ENCODE results near the gene LRRC8A. TPM values are rescaled to one million over a fixed set of nuclear protein-coding genes. Genes with fewer than 3 reads are reported as not detected.
"Not testable (repeated sequence)": the region's sequence is repeated elsewhere in the genome, so short reads cannot be mapped to it uniquely, and the experiment has no call there.

The LRRC8A gene
- 68.8 and 117 TPM in 2 replicates for total RNA-seq

- DNase-seq (ENCODE audit: low read depth in 2 of 2): peak; percentile 87 to 96
Observed at GRCh38 chr9:128881884-128882676, at the start of gene LRRC8A, which contains the start of gene KYAT1. LRRC8A (plus strand) TSS chr9:128882133; CDS start chr9:128907165, 25,032 bp downstream. KYAT1 (minus strand) TSS chr9:128881950; CDS start chr9:128845405, 36,545 bp downstream.

DNA sequence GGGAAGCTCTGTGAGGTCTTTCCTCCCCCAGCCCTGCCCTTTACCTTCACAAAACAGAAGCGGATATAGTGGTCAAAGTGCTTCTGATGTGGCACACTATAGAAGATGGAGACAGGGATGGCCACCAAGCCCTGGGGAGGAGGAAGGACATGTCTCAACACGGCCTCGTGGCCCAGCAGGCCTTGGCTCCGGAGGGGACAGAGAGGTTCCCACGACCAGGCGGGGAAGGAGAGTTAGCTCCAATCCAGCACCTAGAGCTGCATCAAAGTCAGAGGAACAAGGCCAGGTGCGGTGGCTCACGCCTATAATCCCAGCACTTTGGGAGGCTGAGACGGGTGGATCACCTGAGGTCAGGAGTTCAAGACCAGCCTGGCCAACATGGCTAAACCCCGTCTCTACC lies 48.2 kb upstream of the LRRC8A start:
- DNase-seq (ENCODE audit: low read depth in 2 of 2): no peak

DNA sequence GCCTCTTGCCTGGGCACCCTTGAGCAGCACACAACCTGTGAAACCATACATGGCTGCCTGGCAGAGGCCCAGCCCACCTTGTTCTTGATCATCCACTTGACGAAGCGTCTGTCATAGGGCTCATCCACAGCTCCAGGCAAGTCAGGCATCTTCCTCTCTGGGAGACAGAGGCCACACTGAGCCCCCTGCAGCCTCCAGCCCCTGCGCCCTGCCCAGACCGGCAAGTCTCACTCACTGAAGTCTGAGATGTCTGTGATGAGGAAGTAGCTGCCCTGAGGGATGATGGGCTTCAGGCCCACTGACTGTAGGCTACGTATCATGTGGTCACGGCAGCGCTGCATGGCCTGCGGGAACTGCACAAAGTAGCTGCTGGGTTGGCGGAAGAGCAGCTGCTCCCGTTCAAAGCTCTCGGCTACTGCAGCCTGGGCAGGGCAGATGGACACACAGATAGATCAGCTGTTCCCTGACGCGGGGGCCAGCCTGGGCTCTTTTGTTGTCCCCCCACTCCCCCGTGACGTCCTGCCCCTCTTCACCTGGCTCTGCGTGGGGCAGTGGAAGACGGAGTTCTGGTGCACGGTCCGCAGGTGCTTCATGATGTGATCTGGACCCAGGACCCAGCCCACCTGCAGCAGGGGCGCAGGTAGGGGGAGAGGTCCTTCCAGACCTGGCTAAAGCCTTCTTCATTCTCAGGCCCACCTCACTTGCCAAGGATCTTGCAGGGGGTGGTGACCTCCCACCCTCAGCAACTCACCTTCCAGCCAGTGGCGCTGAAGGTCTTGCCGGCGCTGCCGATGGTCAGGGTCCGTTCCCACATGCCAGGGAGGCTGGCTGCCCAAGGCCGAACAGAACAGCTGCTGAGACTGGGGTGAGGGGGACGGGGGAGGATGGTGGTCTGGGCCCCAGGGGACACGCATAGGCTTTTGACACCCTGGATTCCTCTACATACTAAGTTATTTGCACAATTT lies 46.4 kb upstream of the LRRC8A start:
- no peak for DNase-seq (ENCODE audit: low read depth in 2 of 2)

GRCh38 chr9:128836509-128837145 lies 45.3 kb upstream of the LRRC8A start:
- no peak for DNase-seq (ENCODE audit: low read depth in 2 of 2)

DNA sequence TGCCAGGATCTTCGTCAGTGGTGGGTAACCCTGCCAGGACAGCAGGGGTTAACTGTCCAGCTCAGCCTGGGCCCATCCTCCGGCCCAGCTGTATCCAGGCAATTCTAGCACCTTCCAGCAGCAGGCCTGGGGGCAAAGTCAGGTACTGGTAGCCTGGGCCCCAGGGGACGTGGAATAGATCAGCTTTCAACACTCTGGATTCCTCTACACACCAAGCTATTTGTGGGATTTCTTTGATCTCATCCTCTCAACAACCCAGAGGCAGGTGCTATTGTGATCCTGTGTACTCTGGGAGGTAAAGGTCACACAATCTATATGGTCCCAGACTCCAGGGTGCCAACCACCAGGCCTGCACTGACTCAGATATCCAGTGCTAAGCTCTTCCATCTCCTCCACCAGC lies 43.6 kb upstream of the LRRC8A start:
- no peak for DNase-seq (ENCODE audit: low read depth in 2 of 2)

DNA sequence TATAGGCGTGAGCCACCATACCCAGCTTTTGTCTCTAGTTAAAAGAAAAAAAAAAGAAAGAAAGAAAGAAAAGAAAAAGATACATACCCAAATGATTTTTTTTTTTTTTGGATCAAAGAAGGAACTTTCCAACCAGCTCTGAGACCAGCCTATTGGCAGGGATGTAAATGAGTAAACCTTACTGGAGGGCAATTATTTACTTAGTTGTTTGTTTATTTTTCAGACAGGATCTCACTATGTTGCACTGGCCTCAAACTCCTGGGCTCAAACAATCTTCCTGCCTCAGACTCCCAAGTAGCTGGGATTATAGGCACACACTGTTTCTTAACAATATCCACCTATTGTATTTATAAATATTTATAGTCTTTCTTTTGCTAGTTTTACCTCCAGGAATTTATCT lies 41.4 kb upstream of the LRRC8A start:
- DNase-seq (ENCODE audit: low read depth in 2 of 2): no peak

DNA sequence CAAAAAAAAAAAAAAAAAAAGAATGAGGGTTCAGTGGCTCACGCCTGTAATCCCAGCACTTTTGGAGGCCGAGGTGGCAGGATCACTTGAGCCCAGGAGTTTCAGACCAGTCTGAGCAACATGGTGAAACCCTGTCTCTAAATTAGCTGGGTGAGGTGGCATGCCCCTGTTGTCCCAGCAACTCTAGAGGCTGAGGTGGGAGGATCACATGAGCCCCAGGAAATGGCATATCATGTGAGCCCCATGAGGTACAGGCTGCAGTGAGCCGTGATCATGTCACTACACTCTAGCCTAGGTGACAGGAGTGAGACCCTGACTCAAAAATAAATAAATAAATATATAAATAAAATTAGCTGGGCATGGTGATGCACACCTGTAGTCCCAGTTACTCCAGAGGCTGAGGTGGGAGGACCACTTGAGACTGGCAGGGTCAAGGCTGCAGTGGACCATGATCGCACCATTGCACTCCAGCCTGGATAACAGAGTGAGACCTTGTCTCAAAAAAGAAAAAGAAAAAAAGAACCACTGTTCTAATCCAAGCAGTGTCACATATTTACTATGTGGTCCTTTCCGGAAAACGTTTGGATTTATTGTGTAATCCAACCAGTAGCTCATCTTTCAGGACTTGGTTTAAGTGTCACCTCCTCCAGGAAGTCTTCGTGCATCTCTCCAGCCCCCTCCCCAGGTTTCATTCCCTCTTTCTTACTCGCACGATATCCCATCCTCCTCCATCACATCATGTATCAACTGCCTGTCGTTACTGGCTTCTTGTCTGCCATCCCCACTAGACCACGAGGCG lies 40.0 kb upstream of the LRRC8A start:
- DNase-seq (ENCODE audit: low read depth in 2 of 2): no peak

- not testable (repeated sequence) for DNase-seq (ENCODE audit: low read depth in 2 of 2)
Observed at GRCh38 chr9:128843171-128843570, 38.8 kb upstream of the LRRC8A start.

GRCh38 chr9:128845186-128845931 lies 36.6 kb upstream of the LRRC8A start:
- DNase-seq (ENCODE audit: low read depth in 2 of 2): no peak

DNA sequence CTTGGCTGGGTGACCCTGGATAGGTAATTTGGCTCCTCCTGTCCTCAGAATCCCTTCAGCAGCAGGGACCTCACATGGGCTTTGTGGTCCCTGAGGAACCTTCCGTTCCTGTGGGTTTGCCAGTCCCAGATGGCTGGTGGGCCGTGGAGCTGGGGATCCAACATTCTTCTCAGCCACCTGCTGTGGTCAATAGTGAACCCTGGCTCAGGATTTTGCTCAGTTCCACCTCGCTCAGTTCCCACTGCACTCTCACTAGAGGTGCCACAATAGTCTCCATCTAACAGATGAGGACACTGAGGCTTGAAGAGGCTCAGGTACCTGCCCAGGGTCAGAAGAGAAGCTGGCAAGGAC lies 35.3 kb upstream of the LRRC8A start:
- DNase-seq (ENCODE audit: low read depth in 2 of 2): no peak

DNA sequence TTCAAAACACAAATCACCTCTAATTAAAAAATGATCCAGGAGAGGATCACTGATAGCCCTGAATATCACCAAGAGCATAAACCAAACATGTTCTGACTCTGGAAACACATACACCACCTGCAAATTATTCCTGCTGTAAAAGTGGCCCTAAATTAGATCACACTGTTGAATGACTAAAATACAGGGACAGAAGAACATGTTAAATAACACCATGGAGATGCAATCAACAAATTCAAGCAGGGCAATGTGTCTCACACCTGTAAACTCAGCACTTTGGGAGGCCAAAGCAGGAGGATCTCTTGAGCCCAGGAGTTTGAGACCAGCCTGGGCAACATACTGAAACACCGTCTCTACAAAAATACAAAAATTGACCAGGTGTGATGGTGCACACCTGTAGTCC lies 34.1 kb upstream of the LRRC8A start:
- no peak for DNase-seq (ENCODE audit: low read depth in 2 of 2)

DNA sequence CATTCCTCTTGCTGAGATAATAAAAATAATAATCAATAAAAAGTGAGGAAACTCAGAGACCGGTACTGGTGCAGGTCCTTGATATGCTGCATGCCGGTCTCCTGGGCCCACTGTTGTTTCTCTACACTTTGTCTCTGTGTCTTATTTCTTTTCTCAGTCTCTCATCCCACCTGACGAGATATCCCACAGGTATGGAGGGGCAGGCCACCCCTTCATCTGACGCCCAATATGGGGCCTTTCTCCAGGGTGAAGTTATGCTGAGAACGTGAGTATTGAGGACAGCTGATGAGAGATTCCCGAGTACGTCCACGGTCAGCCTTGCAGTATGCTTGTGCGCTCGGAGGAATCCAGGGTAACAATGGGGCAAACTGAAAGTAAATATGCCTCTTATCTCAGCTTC lies 30.9 kb upstream of the LRRC8A start:
- not testable (repeated sequence) for DNase-seq (ENCODE audit: low read depth in 2 of 2)

DNA sequence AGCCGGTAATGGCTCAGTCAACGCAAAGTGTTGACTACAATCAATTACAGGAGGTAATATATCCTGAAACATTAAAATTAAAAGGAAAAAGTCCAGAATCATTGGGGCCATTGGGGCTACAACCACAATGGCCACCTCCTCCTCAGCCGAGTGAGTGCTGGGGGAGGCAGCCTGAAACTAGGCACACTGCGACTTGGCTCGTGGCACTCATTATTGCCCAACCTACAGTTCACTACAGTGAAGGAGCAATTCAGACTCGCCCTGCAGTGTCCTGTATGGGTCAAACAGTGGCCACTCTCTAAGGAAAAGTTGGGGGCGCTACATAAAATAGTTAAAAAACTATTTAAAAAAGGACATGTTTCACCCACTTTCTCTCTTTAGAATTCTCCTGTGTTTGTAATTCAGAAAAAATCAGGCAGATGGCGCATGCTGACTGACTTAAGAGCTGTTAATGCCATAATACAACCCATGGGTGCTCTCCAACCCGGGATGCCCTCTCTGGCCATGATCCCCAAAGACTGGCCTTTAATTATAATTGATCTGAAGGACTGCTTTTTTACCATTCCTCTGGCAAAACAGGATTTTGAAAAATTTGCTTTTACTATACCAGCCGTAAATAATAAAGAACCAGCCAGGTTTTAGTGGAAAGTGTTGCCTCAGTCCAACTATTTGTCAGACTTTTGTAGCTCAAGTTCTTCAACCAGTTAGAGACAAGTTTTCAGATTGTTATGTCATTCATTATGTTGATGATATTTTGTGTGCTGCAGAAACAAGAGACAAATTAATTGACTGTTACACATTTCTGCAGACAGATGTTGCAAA lies 29.9 kb upstream of the LRRC8A start:
- peak; percentile 43 to 59 for DNase-seq (ENCODE audit: low read depth in 2 of 2)

DNA sequence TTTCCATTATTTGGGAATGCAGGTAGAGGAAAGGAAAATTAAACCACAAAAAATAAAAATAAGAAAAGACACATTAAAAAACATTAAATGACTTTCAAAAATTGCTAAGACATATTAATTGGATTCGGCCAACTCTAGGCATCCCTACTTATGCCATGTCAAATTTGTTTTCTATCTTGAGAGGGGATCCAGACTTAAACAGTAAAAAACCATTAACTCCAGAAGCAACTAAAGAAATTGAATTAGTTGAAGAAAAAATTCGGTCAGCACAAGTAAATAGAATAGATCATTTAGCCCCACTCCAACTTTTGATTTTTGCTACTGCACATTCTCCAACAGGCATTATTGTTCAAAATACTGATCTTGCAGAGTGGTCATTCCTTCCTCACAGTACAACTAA lies 29.3 kb upstream of the LRRC8A start:
- not testable (repeated sequence) for DNase-seq (ENCODE audit: low read depth in 2 of 2)

- not testable (repeated sequence) for DNase-seq (ENCODE audit: low read depth in 2 of 2)
Observed at GRCh38 chr9:128854454-128854853, 27.5 kb upstream of the LRRC8A start.

- DNase-seq (ENCODE audit: low read depth in 2 of 2): not testable (repeated sequence)
Observed at GRCh38 chr9:128858476-128858875, 23.5 kb upstream of the LRRC8A start.

GRCh38 chr9:128860937-128861336 lies 21.0 kb upstream of the LRRC8A start:
- DNase-seq (ENCODE audit: low read depth in 2 of 2): no peak

- no peak for DNase-seq (ENCODE audit: low read depth in 2 of 2)
Observed at GRCh38 chr9:128861501-128861900, 20.4 kb upstream of the LRRC8A start.

DNA sequence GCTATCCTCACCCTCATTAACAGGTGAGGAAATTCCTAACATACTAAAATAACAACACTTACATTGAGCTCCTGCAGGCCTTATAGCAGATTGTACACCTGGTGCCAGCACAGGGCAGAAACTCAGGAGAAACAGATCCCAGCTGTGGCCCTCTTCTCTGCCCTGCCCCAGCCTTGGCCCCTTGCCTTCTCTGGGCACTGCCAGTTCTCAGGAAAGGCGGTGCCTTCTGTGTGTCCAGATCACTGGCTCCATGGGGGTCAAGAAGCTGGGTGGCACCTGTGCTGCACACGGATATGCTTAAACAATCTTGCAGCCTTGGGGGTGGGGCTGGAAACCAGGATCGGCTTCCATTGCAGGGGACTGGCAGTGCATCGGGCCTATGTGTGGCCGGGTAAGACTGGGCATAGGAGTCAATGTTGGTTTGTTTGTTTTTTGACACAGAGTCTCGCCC lies 19.5 kb upstream of the LRRC8A start:
- DNase-seq (ENCODE audit: low read depth in 2 of 2): no peak
